ENCODE data around the gene BABAM1.

The BABAM1 gene

GRCh38 chr19:17304386-17305215, 37.4 kb downstream of the BABAM1 start:
- no peak for DNase-seq

GRCh38 chr19:17305216-17305516, 37.9 kb downstream of the BABAM1 start:
- no peak for DNase-seq

- DNase-seq = peak; percentile 98
Observed at GRCh38 chr19:17305517-17306284, 38.5 kb downstream of the BABAM1 start, which contains the start of gene MRPL34. Gene MRPL34 (plus strand): TSS chr19:17305872. CDS start chr19:17305893, 21 bp downstream.

GRCh38 chr19:17306285-17306714, 39.1 kb downstream of the BABAM1 start:
- DNase-seq = no peak

GRCh38 chr19:17307876-17308377, 40.7 kb downstream of the BABAM1 start:
- DNase-seq = no peak

- DNase-seq = peak; percentile 98
Observed at GRCh38 chr19:17309198-17309964, 42.1 kb downstream of the BABAM1 start, which contains the start of gene DDA1. Gene DDA1 (plus strand): TSS chr19:17309563. CDS start chr19:17309655, 92 bp downstream.

- DNase-seq = no peak
Observed at GRCh38 chr19:17309965-17310461, 42.8 kb downstream of the BABAM1 start.

GRCh38 chr19:17311455-17312188, 44.4 kb downstream of the BABAM1 start:
- DNase-seq = no peak

GRCh38 chr19:17312189-17313113, 45.2 kb downstream of the BABAM1 start:
- DNase-seq = no peak

- DNase-seq = no peak
Observed at GRCh38 chr19:17314007-17314593, 46.9 kb downstream of the BABAM1 start.

GRCh38 chr19:17318966-17319365, 51.7 kb downstream of the BABAM1 start:
- no peak for DNase-seq

- DNase-seq = no peak
Observed at GRCh38 chr19:17319473-17320238, 52.4 kb downstream of the BABAM1 start.

GRCh38 chr19:17320435-17320834, 53.2 kb downstream of the BABAM1 start:
- DNase-seq = no peak

GRCh38 chr19:17321655-17322489, 54.6 kb downstream of the BABAM1 start:
- no peak for DNase-seq

- DNase-seq = no peak
Observed at GRCh38 chr19:17322854-17323253, 55.6 kb downstream of the BABAM1 start.

GRCh38 chr19:17323300-17323963, 56.2 kb downstream of the BABAM1 start:
- DNase-seq = no peak

GRCh38 chr19:17323964-17324332, 56.7 kb downstream of the BABAM1 start:
- no peak for DNase-seq
